B cell (primary cell): Measurements from ENCODE around the gene GPC2.

ENCODE experiments used
- EZH2 ChIP-seq: IDR thresholded peaks from 2 replicates; pipeline ENCODE4 v1.6.1; 2012; ENCODE audit warnings: borderline replicate concordance, low read depth, mild to moderate bottlenecking, moderate library complexity, low read length; ENCODE audit not compliant: insufficient read depth, poor library complexity, severe bottlenecking
- TF ChIP-seq, protein P1 (sequence below): fragments of 200-600 bp; IDR thresholded peaks from one replicate; pipeline ENCODE4 v1.8.0; 2022; ENCODE audit warnings: antibody characterized with exemption, mild to moderate bottlenecking

DNA sequence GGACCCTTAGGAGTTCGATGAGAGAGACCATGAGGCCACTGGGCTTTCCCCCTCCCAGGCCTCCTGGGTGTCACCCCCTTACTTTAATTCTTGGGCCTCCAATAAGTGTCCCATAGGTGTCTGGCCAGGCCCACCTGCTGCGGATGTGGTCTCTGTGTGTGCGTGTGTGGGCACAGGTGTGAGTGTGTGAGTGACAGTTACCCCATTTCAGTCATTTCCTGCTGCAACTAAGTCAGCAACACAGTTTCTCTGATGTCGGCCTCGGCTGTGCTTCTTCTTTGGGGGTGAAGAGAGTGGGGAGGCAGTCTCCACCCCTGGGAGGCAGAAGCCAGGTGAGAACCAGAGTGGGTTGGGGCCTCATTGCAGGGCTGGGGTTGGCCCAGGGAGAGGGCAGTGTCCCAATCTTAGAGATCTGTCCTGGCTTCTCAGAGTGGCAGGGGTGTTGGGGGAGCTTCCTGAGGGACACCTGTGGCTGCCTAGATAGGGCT is 44.1 kb upstream of the GPC2 start:
- TF ChIP-seq, protein P1, sequence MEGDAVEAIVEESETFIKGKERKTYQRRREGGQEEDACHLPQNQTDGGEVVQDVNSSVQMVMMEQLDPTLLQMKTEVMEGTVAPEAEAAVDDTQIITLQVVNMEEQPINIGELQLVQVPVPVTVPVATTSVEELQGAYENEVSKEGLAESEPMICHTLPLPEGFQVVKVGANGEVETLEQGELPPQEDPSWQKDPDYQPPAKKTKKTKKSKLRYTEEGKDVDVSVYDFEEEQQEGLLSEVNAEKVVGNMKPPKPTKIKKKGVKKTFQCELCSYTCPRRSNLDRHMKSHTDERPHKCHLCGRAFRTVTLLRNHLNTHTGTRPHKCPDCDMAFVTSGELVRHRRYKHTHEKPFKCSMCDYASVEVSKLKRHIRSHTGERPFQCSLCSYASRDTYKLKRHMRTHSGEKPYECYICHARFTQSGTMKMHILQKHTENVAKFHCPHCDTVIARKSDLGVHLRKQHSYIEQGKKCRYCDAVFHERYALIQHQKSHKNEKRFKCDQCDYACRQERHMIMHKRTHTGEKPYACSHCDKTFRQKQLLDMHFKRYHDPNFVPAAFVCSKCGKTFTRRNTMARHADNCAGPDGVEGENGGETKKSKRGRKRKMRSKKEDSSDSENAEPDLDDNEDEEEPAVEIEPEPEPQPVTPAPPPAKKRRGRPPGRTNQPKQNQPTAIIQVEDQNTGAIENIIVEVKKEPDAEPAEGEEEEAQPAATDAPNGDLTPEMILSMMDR: no peak
- TF ChIP-seq EZH2: no peak
